Activated T-helper 1 cell treated with anti-CD3 and anti-CD28 coated beads, Interleukin-12 subunit alpha, Interleukin-12 subunit beta, Interleukin-2, Interleukin-4 antibody, amounts not matched to agents 30 ng/mL and 10 ng/mL and 1 ng/mL, durations not matched to agents 14 hours and 24 hours and 36 hours (primary cell): ENCODE measurements around the gene NCK2. TPM values are rescaled to one million over a fixed set of nuclear protein-coding genes. Genes with fewer than 3 reads are reported as not detected.
"Not testable (repeated sequence)": the region's sequence is repeated elsewhere in the genome, so short reads cannot be mapped to it uniquely, and the experiment has no call there.

ENCODE experiments used
- DNase-seq: peaks from one replicate; pipeline ENCODE4 v3.0.0; 2021; ENCODE audit warnings: low spot score
- H3K27ac Mint-ChIP-seq: one replicate; pipeline ENCODE4 v1.8.0; 2021; ENCODE audit warnings: mild to moderate bottlenecking, mixed read lengths
- H3K27me3 Mint-ChIP-seq: one replicate; pipeline ENCODE4 v1.8.0; 2022; ENCODE audit warnings: mild to moderate bottlenecking, moderate library complexity, mixed read lengths; ENCODE audit not compliant: insufficient read depth
- H3K36me3 Mint-ChIP-seq: one replicate; pipeline ENCODE4 v1.8.0; 2021; ENCODE audit warnings: low read depth, mixed read lengths
- H3K4me1 Mint-ChIP-seq: one replicate; pipeline ENCODE4 v1.8.0; 2021; ENCODE audit warnings: low read depth, mixed read lengths
- H3K4me3 Mint-ChIP-seq: one replicate; pipeline ENCODE4 v1.8.0; 2021; ENCODE audit warnings: mild to moderate bottlenecking, moderate library complexity, mixed read lengths
- H3K9me3 Mint-ChIP-seq: one replicate; pipeline ENCODE4 v1.8.0; 2021; ENCODE audit warnings: mixed read lengths
- intact Hi-C: fragments of 100-400 bp; cut with micrococcal nuclease; formaldehyde crosslinking; loops from one replicate; pipeline ENCODE4 v1.15.1; 2024
- total RNA-seq: library from RNA; stranded (reverse); gene quantifications from 2 replicates; pipeline ENCODE4 v1.2.3, GENCODE V29; 2022

The NCK2 gene
- total RNA-seq, 1 donor from 2014 or later, result 79.9 TPM

DNA sequence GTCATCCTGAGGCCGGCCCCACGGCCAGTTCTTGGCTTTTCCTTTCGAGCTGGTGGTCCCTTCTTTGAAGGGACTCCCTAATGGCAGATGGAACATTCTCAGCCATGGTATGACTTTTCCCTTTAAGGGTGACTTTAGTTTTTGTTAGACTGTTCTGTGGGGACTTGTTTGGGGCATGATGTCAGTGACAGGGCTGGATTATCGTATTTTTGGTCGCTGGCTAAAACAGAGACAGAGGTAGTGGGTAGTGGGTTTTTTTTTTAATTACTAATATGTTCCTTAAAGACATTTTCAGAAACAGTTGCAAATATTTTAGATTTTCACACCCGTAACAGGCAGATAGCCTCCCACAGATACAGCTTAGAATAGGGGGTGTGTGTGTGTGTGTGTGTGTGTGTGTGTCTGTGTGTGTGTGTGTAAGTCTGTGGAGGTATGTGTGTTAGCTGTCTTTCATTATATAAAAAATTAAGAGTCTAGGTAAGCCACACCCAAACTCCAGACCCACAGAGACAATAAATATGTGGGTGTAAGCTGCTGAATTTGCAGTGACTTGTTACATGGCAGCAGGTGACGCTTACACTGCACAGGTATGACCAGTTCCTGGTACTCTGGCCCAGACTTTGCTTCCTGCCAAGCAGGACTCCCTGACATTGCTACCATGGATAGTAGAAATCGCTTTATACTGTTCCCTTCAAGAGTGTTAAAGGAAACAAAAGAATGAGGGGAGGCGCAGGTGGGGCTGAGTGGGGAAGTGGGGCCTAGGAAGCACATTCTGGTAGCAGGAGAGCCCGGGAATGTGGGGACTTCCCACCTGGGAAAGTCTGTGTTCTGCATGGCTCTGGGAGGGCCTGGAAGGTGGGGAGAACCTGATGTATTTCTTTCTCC, 20.9 kb downstream of the NCK2 start:
- DNase-seq, result no peak
- intact Hi-C loops, result no loop called here
- no peaks in the 10 kb centered on the region for H3K27me3 Mint-ChIP-seq
- no peak overlapping the region for H3K4me3 Mint-ChIP-seq
- H3K4me1 Mint-ChIP-seq, result peaks cover 88% of the 10 kb centered on the region
- peaks cover 30% of the 10 kb centered on the region for H3K36me3 Mint-ChIP-seq
- no peaks in the 10 kb centered on the region for H3K9me3 Mint-ChIP-seq
- peak overlapping the region; percentile 73 for H3K27ac Mint-ChIP-seq

DNA sequence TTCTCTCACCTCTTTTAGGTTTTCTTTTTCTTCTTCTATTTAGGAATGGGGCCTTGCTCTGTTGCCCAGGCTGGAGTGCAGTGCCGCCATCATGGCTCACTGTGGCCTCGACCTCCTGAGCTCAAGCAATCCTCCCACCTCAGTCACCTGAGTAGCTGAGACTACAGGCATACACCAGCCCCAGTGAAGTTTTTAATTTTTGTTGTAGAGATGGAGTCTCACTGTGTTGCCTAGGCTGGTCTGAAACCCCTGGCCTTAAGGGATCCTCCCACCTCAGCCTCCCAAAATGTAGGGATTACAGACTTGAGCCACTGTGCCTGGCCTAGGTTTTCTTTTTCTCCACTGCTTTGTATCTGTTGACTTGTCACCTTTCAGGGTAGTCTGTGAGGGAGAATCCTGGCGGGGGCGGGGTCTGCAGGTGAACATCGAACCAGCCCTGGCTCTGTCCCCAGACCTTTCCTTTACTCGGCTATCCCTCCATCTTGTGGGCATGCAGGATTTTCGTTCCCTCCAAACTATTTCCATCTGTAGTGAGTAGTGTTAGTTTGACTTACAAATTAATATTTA, 21.7 kb downstream of the NCK2 start:
- Mint-ChIP-seq H3K4me1 (peaks cover 82% of the 10 kb centered on the region), H3K4me3 (no peak overlapping the region), H3K9me3 (no peaks in the 10 kb centered on the region), H3K36me3 (peaks cover 30% of the 10 kb centered on the region), H3K27me3 (no peaks in the 10 kb centered on the region), H3K27ac (peak overlapping the region; percentile 63)
- intact Hi-C loops, result no loop called here
- no peak for DNase-seq

DNA sequence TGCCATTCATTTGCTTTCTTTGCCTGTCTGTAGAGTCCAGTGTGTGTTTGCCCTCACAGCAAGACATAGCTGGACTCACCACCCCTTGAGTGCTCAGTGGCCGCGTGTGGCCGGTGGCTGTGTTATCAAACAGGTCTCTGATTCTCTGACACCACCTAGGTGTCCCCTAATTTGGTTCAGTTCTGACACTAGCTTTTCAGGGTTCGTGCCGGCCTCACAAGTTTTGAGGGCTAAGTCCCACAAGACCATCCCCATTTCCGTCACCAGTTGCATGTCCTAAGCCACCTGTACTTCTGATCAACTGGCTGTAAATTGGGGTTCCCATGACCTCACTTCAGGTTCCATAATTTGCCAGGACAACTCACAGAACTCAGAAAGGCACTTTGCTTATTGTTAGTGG, 23.5 kb downstream of the NCK2 start:
- H3K27ac Mint-ChIP-seq, result peak overlapping the region; percentile 27
- no peaks in the 10 kb centered on the region for H3K9me3 Mint-ChIP-seq
- H3K36me3 Mint-ChIP-seq, result peaks cover 36% of the 10 kb centered on the region
- DNase-seq, result no peak
- H3K4me3 Mint-ChIP-seq, result no peak overlapping the region
- intact Hi-C loops, result loop anchor here (2.0 kb wide), 1 partner anchor 13 kb away; no protein-coding TSS in a partner anchor
- peaks cover 84% of the 10 kb centered on the region for H3K4me1 Mint-ChIP-seq
- no peaks in the 10 kb centered on the region for H3K27me3 Mint-ChIP-seq

DNA sequence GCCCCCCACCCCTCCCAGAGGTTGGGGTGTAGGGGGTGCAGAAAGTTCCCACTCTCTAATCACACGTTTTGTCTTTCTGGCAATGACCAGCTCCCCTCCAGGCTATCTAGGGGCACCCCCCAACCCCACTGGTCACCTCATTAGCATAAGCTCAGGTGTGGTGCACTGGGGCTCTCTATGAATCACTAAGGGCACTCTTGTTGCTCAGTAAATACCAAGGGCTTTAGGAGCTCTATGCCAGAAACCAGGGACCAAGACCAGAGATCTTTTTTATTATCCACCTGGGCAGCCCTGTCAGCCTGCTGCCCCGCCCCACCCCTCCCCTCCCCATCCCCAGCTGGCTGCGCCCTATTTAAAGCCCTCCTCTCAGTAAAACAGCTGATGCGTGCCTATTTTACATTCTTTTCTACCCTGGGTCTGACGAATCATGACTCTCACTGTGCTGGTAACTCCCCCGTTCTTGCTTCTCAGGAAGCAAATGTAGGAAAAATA, 24.3 kb downstream of the NCK2 start:
- DNase-seq, result no peak
- peak overlapping the region; percentile 69 for H3K27ac Mint-ChIP-seq
- peak overlapping the region; percentile 25 for H3K4me3 Mint-ChIP-seq
- H3K36me3 Mint-ChIP-seq, result peaks cover 41% of the 10 kb centered on the region
- no peaks in the 10 kb centered on the region for H3K27me3 Mint-ChIP-seq
- no peaks in the 10 kb centered on the region for H3K9me3 Mint-ChIP-seq
- H3K4me1 Mint-ChIP-seq, result peaks cover 92% of the 10 kb centered on the region
- intact Hi-C loops, result loop anchor here (2.0 kb wide), 1 partner anchor 14 kb away; no protein-coding TSS in a partner anchor

DNA sequence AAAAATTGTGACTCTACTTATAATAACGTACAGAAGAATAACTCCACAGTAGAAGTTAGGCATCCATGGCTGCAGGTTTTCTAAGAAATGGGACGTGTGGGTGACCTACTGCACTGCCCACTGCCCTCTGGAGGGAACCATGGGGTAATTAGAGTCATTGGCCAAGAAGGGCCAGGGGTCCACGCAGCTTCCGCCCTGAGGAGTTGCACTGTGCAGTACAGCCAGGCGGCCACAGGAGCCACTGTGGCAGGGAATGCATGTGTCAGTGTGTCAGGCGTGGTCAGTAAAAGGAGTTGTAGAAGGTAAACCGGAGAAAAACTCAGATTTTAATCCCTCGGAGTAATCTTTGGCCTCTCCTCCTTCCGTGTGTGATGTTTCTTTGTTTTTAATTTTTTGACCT, 24.8 kb downstream of the NCK2 start:
- peaks cover 44% of the 10 kb centered on the region for H3K36me3 Mint-ChIP-seq
- no peak for DNase-seq

DNA sequence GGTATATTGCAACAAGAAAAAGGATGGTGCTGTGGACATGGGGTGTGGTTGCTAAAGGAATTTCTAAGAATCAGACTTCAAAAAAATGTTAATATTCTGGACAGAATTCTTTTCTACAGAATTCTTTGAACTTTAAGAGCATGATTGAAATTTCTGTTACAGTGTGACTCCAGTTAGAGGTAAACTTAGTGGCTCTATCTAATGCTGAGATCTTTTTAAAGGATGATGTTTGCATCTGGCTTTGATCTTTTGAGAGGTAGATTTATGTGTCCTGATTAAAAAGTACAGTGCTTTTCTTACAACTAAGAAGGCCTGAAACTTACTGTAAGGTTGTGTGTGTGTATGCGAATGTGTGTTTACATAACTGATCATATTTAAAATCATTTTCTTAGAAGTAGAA, 25.4 kb downstream of the NCK2 start:
- no peaks in the 10 kb centered on the region for H3K9me3 Mint-ChIP-seq
- H3K27ac Mint-ChIP-seq, result peak overlapping the region; percentile 33
- no peak for DNase-seq
- no peak overlapping the region for H3K4me3 Mint-ChIP-seq
- H3K36me3 Mint-ChIP-seq, result peaks cover 43% of the 10 kb centered on the region
- no peaks in the 10 kb centered on the region for H3K27me3 Mint-ChIP-seq
- peaks cover 91% of the 10 kb centered on the region for H3K4me1 Mint-ChIP-seq
- intact Hi-C loops, result no loop called here

More for the DNA sequence above, 24.8 kb downstream of the NCK2 start:
- Mint-ChIP-seq H3K9me3 (no peaks in the 10 kb centered on the region), H3K4me3 (peak overlapping the region; percentile 34), H3K4me1 (peaks cover 91% of the 10 kb centered on the region), H3K27me3 (no peaks in the 10 kb centered on the region), H3K27ac (peak overlapping the region; percentile 64)
- intact Hi-C loops, result loop anchor here (2.0 kb wide), 1 partner anchor 15 kb away; no protein-coding TSS in a partner anchor

DNA sequence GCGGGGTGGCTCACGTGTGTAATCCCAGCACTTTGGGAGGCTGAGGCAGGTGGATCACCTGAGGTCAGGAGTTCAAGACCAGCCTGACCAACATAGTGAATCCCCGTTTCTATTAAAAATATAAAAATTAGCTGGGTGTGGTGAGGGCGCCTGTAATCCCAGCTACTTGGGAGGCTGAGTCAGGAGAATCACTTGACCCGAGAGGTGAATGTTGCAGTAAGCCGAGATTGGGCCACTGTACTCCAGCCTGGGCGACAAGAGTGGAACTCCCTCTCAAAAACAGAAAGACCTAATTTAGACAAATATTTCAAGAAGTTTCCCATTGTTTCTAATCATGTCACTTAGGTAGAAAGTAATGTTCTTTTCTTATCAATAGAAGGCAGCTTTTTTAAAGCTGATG, 26.6 kb downstream of the NCK2 start:
- peak overlapping the region; percentile 70 for H3K27ac Mint-ChIP-seq
- DNase-seq, intact Hi-C loops, H3K27me3 Mint-ChIP-seq, H3K4me3 Mint-ChIP-seq, H3K9me3 Mint-ChIP-seq: not testable (repeated sequence)
- peaks cover 91% of the 10 kb centered on the region for H3K4me1 Mint-ChIP-seq
- H3K36me3 Mint-ChIP-seq, result peaks cover 42% of the 10 kb centered on the region

DNA sequence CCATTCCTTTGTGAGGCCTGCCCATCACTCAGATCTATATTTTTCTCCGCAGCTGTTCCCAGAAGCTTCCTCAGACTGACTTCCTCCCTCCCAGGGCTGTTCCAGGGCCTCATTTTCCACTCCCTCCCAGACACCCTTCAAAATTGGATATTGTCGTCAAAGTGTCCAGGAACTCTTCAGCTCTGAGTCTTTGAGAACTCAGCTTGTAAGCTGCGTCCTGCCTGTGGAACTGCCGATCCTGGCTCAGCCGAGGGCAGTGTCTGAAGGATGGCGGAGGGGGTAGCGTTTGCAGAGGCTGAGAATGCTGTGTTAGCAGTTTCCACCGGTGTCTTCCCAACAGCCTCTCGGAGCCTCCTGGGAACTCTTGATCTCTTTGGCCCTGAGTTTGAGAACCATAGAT, 27.1 kb downstream of the NCK2 start:
- no peaks in the 10 kb centered on the region for H3K9me3 Mint-ChIP-seq
- H3K4me3 Mint-ChIP-seq, result no peak overlapping the region
- H3K27ac Mint-ChIP-seq, result peak overlapping the region; percentile 63
- H3K36me3 Mint-ChIP-seq, result peaks cover 37% of the 10 kb centered on the region
- intact Hi-C loops, result no loop called here
- no peaks in the 10 kb centered on the region for H3K27me3 Mint-ChIP-seq
- H3K4me1 Mint-ChIP-seq, result peaks cover 91% of the 10 kb centered on the region
- no peak for DNase-seq

DNA sequence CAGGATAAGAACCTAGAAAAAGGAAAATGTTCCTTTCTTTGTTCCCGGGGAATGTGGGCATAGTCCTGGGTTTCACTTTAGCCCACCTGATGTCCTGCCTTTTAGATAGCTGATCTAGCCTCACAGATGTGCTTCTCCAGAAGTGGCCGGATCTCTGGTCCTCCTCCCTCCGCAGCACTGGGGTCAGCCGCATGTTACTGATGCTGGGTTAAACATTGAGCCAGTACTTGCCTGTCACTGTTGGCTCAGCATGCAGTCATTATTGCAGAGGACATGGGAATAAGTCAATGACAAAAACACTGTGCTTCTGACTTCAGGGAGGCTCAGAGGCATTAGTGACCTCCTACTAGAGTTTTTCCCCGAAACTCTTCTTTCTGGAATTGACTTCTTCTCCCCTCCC, 27.6 kb downstream of the NCK2 start:
- Mint-ChIP-seq H3K4me3 (no peak overlapping the region), H3K27ac (peak overlapping the region; percentile 77), H3K4me1 (peaks cover 91% of the 10 kb centered on the region), H3K9me3 (no peaks in the 10 kb centered on the region), H3K36me3 (peaks cover 32% of the 10 kb centered on the region), H3K27me3 (no peaks in the 10 kb centered on the region)
- intact Hi-C loops, result no loop called here
- no peak for DNase-seq

DNA sequence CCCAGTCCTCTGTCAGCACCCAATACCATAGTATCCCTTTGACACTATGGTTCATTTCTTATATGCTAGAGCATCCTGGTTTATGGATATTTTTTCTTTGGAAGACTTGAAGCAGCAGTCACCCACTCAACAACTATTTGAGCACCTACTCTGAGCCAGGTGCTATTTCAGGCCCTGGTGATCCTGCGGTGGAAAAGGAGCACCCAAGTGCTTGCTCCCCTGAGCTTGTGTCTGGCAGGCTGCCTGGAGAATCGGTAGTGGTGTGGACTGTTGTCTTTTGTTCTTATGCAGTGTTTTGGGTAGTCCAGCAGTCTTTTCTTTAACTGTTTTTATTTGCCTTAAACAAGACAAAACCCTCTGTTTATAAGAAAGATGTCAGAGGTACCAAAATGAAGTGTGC, 28.9 kb downstream of the NCK2 start:
- H3K27ac Mint-ChIP-seq, result peak overlapping the region; percentile 61
- no peaks in the 10 kb centered on the region for H3K27me3 Mint-ChIP-seq
- intact Hi-C loops, result no loop called here
- no peak overlapping the region for H3K4me3 Mint-ChIP-seq
- DNase-seq, result no peak
- H3K36me3 Mint-ChIP-seq, result peaks cover 27% of the 10 kb centered on the region
- peaks cover 91% of the 10 kb centered on the region for H3K4me1 Mint-ChIP-seq
- no peaks in the 10 kb centered on the region for H3K9me3 Mint-ChIP-seq

DNA sequence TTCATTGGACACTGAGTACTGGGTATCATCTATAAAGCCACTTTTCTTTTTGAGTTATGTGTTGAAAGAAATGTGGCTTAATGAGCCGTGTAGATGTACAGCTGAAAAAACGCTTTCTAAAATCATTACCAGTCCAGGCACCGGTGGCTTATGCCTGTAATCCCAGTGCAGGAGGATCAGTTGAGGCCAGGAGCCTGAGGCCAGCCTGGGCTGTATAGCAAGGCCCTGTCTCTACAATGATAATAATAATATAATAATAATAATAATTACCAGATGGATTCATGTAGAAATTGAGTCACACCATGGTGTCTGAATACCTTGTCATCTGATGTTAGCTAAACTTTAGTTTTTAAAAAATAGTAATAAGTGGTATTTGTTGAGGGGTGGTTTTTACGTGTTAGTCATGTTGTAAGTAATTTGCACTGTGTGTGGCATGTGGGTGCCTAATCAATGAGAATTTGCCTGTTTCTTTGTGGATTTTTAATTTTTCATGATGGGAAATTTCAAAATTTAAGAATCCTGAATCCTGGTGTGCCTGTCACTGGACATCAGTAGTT, 30.1 kb downstream of the NCK2 start:
- no peak for DNase-seq
- peak overlapping the region; percentile 45 for H3K4me3 Mint-ChIP-seq
- peaks cover 24% of the 10 kb centered on the region for H3K36me3 Mint-ChIP-seq
- H3K9me3 Mint-ChIP-seq, result no peaks in the 10 kb centered on the region
- peak overlapping the region; percentile 88 for H3K27ac Mint-ChIP-seq
- intact Hi-C loops, result no loop called here
- peaks cover 88% of the 10 kb centered on the region for H3K4me1 Mint-ChIP-seq
- no peaks in the 10 kb centered on the region for H3K27me3 Mint-ChIP-seq

DNA sequence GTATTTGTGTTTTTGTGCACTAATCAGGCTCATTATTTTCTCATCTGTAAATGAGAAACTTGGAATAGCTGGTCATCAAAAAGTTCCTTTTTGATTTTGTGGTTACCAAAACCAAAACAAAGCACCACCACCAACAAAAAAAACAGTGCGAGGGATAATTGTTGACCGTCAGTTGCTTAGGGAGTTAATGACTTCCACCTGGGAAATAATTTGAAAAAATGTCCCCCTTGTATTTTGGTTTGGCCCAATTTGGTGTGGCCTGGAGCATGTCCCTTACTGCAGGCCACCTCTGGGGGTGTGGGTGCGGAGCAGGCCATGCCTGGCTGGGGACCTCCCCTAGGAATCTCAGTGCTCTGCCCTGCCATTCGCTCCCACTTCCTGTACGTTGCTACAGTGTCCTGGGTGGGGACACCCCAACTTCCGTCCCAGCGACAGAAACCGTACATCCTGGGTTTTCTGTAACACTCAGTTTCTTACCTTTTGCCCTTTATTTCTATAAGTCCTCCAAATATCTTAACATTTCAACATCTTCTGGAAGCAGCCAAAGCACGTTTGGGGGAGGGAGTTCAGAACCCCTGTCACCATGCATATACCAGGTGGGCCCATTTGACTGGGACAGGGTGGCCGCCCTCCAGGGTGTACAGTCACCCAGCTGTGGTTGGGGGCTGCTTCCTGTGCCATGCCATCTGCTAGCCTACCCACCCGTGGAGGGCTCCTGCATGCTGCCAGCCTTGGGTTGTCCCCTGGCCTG, 31.3 kb downstream of the NCK2 start:
- intact Hi-C loops, result loop anchor here (2.0 kb wide), 3 partner anchors 21 to 199 kb away; no protein-coding TSS in a partner anchor
- no peak for DNase-seq
- Mint-ChIP-seq H3K27me3 (no peaks in the 10 kb centered on the region), H3K27ac (peak overlapping the region; percentile 81), H3K4me1 (peaks cover 90% of the 10 kb centered on the region), H3K4me3 (peak overlapping the region; percentile 55), H3K36me3 (peaks cover 29% of the 10 kb centered on the region), H3K9me3 (no peaks in the 10 kb centered on the region)
